Measurements from ENCODE around the gene GPR153.
A peak's percentile ranks its signal among the peaks of the same experiment; 100 is the strongest.
"Not testable (repeated sequence)": the region's sequence is repeated elsewhere in the genome, so short reads cannot be mapped to it uniquely, and the experiment has no call there.

GPR153 gene

DNA sequence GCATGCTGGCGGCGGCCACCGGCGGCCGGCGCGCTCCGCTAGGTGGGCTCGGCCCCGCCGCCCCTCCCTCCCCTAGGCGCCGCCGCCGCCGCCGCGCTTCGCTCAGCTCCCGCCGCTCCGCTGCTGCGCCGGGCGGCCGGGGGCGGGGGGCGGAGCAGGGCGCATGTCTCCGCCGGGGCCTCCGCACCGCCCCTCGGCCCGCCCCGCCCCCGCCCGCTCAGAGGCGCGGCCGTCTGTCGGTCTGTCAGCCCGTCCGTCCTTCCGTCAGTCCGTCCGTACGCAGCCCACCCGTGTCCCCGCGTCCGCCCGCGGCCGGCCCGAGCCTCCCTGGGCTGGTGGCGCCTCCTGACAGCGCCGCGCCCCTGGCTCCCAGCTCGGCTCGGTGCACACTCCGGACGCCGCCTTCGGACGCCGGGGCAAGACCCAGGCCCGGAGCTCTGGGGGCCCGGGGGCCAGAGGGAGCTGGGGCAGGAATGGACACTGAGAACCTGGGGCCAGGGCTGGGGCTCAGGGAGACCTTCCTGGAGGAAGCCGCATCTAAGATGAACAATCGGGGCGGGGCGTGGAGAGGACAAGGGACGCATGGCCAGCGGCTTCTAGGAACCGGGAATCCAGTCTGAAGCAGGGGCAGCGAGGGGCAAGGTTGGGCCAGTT, at the start of gene GPR153:
Gene GPR153 (minus strand): TSS at position 138 of the 654 bp plus-strand sequence. CDS start 6,193 bp downstream, outside the sequence.
- peak in 5 of 56 donors; percentile 13 to 25 (median 18) for DNase-seq

DNA sequence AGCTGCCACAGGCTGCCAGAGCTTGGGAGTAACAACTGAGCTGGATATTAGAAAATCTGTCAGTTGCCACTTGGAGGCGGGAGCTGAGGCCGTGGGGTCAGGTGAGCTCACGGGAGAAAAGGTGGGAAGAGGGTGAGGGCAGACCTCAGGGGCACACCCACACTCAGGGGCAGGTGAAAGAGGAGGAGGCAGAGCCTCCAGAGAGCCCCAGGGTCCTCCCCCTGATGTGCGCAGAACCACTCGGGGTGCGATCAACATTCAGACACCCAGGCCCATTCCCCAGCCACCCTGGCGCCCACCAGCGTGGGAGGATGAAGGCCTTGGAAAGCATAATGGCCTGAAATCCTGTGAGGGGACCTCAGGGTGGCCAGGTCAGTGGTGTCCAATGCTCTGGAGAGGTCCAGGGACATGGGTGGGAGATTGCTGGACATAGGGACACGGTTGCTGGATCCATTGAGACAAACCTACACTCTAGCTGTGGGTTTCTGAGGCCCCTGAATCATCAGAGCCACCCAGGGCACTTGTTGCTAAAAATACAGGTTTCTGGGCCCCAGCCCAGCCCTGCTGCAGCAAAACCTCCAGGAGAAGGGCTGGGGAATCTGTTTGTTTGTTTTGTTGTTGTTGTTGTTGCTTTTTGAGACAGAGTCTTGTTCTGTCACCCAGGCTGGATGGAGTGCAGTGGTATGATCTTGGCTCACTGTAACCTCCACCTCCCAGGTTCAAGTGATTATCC, 49.4 kb upstream of the GPR153 start:
- no peak for DNase-seq

- DNase-seq: no peak
Measured at GRCh38 chr1:6309564-6309963, 48.7 kb upstream of the GPR153 start.

- no peak for DNase-seq
Measured at GRCh38 chr1:6308449-6308848, 47.6 kb upstream of the GPR153 start.

DNA sequence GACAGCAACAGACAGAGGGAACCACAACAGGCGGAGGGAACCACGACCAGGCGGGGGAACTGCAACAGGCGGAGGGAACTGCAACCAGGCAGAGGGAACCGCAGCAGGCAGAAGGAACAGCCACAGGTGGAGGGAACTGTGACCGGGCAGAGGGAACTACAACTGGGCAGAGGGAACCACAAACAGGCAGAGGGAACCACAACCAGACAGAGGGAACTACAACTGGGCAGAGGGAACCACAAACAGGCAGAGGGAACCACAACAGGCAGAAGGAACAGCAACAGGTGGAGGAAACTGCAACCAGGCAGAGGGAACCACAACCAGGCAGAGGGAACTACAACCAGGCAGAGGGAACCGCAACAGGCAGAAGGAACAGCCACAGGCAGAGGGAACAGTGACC, 46.8 kb upstream of the GPR153 start:
- not testable (repeated sequence) for DNase-seq

DNA sequence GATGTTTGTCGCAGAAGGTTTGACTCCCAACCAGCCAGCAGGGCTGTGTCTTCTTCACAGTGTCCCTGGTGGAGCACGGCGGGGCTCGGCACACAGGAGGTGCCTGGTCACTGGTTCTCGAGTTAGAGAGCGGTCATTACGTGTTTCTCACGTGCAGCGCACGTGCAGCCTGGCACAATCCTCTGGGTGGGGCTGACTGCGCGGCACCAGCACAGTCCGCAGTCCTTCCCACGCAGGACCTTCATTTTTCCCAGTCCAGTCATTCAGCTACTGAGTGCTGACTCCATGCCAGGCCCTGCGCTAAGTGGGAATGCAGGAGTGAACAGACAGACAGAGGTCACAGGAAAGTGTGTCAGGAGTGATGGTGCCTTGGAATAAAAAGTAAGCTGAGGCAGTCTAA, 46.2 kb upstream of the GPR153 start:
- DNase-seq: no peak

GRCh38 chr1:6303397-6304012, 42.6 kb upstream of the GPR153 start:
- peak in 9 of 56 donors; percentile 1 to 51 (median 24) for DNase-seq

- DNase-seq: no peak
Measured at GRCh38 chr1:6302568-6302967, 41.7 kb upstream of the GPR153 start.

- DNase-seq: no peak
Measured at GRCh38 chr1:6301526-6301925, 40.6 kb upstream of the GPR153 start.

GRCh38 chr1:6300342-6301048, 39.6 kb upstream of the GPR153 start:
- no peak for DNase-seq

DNA sequence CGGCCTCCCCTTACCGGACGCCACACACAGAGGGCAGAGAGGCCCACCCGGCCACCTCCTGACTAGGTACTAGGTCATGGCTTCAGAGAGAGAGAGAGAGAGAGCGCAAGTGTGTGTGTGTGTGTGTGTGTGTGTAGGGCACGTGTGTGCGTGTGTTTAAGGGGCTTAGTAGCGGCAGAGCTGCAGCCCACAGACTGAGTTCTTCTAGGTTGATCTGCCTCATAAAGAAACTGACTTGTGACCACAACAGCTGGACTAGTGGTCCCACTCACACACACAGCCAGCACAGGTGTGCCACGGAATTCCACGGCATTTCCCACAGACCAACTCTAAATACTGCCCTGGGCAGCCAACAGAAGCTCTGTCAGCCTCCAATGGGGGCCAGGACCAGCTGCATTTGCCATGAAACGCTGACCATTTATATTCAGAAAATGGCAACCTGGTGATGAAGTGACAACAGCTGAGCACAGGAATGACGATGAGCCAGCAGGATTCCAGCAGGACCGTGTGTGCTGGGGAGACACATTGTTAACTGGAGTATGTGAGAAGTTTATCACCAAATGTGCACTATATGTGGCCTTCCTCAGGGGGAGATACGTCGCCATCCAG, 38.8 kb upstream of the GPR153 start:
- DNase-seq: no peak

- no peak for DNase-seq
Measured at GRCh38 chr1:6298940-6299465, 38.1 kb upstream of the GPR153 start.

DNA sequence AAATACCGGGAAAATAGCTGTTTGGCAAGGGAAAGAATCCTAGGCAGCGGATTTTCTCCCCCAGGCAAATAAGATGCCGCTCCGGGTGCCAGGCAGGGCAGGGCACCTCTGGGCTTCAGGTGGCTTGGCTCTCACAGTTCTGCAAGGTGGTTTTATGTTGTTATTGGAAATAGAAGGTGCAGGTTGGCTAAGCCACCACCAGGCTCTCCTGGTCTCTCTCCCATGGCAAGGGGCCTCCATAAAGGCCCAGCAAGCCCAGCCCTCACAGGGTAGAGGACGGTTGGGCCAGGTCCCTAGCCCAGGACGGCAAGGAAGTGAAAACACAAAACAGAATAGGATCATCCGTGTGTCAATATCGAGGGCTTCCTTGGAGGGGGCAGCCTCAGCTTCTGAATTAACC, 37.6 kb upstream of the GPR153 start:
- DNase-seq: no peak

DNA sequence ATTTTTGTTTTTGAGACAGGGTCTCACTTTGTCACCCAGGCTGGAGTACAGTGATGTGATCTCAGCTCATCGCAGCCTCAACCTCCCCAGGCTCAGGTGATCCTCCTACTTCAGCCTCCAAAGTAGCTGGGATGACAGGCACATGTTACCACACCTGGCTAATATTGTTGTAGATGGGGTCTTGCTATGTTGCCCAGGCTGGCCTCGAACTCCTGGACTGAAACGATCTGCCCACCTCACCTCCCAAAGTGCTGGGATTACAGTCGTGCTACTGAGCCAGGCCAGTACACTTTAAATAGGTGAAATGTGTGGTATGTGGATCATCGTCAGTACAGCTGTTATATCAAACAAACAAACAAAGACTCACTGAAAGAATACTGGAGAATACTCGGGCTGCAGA, 35.0 kb upstream of the GPR153 start:
- DNase-seq: no peak

- no peak for DNase-seq
Measured at GRCh38 chr1:6294890-6295556, 34.1 kb upstream of the GPR153 start.

DNA sequence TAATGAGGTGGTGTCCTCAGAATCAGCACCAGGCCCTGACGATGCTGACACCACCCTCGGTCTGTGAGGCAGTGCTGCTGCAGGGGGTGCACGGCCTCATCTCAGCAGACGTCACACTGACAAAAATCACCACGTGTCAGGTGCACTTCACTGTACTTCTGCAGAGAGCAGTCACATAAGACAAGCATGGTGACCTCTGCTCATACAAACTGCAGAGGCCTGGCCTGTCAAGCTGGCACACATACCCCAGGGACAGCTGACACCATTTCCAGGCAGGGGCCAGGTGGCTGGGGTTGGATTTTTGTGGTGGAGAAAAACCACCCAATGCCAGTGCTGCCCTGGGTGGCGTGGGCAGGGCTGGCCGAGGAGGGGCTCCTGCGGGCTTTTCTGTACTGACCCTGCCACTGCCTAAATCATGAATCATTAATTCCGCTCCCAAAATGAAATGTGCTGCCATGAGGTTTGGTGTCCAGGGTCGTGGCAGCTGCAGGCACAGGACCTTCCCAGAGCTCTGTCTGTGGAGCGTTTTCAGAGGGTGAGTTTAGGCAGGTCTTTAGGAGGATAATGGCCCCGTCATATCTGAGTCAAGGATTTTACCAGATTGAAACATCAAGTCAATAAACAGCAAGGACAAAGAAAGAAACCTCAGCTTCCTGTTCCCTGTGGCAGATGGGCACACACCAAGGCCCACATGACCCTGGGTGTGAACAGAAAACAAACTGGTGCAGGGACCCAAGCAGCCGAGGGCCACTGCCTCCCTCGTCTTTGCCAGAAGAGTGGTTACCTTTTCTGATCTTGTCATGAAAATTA, 33.4 kb upstream of the GPR153 start:
- no peak for DNase-seq

DNA sequence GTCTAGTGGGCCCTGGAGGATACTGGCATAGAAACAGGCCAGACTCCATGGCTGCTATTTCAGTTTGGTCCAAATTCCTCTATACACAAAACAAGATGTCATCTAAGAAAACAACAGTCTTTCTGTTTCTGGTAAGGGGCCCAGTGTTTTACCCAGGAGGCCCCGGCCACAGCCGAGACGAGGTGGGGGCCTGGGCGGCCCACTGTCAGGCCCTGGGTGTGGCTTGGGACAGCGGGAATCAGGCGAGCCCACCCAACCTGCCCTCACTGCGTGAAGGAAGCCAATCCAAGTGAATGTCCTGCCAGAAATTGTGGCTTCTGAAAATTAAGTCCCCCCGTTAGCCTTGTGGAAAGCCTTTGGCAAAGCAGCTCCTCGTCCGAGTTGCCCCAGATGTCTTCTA, 31.2 kb upstream of the GPR153 start:
- peak in 1 of 56 donors; percentile 7 for DNase-seq

- no peak for DNase-seq
Measured at GRCh38 chr1:6288665-6289064, 27.8 kb upstream of the GPR153 start.

GRCh38 chr1:6288026-6288425, 27.1 kb upstream of the GPR153 start:
- no peak for DNase-seq

DNA sequence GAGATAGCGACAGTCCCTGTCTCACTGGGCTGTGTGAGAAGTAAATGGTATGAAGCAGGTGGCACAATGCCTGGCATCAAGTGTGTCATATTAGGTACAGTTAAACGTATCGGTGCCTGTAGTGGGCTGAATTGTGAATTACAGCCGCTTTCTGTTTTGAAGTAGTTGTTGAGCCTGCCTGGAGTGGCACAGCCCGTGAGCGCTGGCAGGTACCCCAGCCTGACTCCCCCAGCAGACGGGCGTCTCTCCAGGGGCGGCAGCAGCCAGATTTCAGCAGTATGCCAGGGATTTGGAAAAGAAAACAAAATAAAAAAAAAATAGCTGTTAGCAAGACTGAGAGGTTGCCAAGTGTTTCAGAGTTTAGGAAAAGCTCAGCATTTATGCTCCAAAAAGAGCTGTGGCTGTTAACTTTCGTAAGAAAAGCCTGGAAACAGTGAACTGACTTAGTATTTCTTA, 26.6 kb upstream of the GPR153 start:
- peak in 36 of 56 donors; percentile 3 to 65 (median 26) for DNase-seq
